ENCODE data around the gene CYP1B1. TPM values are rescaled to one million over a fixed set of nuclear protein-coding genes. Genes with fewer than 3 reads are reported as not detected.
A peak's percentile ranks its signal among the peaks of the same experiment; 100 is the strongest.
"Not testable (repeated sequence)": the region's sequence is repeated elsewhere in the genome, so short reads cannot be mapped to it uniquely, and the experiment has no call there.

Gene CYP1B1
- total and polyA plus RNA-seq, 2 experiments from 2014 or later = 0.06 TPM; not detected in 1

DNA sequence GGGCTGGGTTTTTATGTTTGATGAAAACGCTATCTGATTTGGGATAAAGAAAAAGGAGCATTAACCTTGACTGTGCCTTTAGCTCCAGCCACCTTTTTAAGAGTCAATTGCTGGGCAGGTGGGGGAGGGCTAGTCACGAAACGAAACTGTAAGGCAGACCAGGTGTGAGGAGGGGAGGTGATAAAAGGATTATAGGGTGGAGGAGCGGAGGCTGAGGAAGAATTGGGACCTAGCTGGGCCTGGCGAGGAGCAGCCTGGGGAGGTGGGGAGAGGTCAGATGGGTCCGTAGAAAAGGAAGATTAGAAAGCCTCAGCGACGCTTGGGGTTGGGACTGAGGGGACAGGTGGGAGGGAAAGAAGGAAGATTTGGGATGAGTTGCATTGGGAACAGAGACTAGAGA is 8.6 kb upstream of the CYP1B1 start:
- H3K36me3 ChIP-seq; H3K9me3 ChIP-seq (ENCODE audit: low read depth); H3K4me3 ChIP-seq; H3K27ac ChIP-seq; DNase-seq (ENCODE audit: low read depth in 1 of 2, low spot score in 1 of 2); H3K4me1 ChIP-seq (ENCODE audit: low read depth): not testable (repeated sequence)
- H3K27me3 ChIP-seq = peaks cover 36% of the 10 kb centered on the region

GRCh38 chr2:38082727-38083126 is 6.8 kb upstream of the CYP1B1 start:
- not testable (repeated sequence) for H3K36me3 ChIP-seq; H3K4me3 ChIP-seq; H3K4me1 ChIP-seq (ENCODE audit: low read depth); DNase-seq (ENCODE audit: low read depth in 1 of 2, low spot score in 1 of 2); H3K9me3 ChIP-seq (ENCODE audit: low read depth); H3K27ac ChIP-seq
- peaks cover 33% of the 10 kb centered on the region for H3K27me3 ChIP-seq

- H3K36me3 ChIP-seq = no peaks in the 10 kb centered on the region
- no peak overlapping the region for H3K27ac ChIP-seq
- H3K4me1 ChIP-seq (ENCODE audit: low read depth) = peaks cover 3% of the 10 kb centered on the region
- H3K4me3 ChIP-seq = no peak overlapping the region
- no peaks in the 10 kb centered on the region for H3K9me3 ChIP-seq (ENCODE audit: low read depth)
- DNase-seq (ENCODE audit: low read depth in 1 of 2, low spot score in 1 of 2) = no peak
- H3K27me3 ChIP-seq = peaks cover 34% of the 10 kb centered on the region
- TF ChIP-seq, protein P1, sequence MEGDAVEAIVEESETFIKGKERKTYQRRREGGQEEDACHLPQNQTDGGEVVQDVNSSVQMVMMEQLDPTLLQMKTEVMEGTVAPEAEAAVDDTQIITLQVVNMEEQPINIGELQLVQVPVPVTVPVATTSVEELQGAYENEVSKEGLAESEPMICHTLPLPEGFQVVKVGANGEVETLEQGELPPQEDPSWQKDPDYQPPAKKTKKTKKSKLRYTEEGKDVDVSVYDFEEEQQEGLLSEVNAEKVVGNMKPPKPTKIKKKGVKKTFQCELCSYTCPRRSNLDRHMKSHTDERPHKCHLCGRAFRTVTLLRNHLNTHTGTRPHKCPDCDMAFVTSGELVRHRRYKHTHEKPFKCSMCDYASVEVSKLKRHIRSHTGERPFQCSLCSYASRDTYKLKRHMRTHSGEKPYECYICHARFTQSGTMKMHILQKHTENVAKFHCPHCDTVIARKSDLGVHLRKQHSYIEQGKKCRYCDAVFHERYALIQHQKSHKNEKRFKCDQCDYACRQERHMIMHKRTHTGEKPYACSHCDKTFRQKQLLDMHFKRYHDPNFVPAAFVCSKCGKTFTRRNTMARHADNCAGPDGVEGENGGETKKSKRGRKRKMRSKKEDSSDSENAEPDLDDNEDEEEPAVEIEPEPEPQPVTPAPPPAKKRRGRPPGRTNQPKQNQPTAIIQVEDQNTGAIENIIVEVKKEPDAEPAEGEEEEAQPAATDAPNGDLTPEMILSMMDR (IDR thresholded peaks at IDR 0.05; ENCODE audit: low read depth, low read length) = no peak
Observed at GRCh38 chr2:38080346-38080745, 4.4 kb upstream of the CYP1B1 start.

- peaks cover 3% of the 10 kb centered on the region for H3K4me1 ChIP-seq (ENCODE audit: low read depth)
- TF ChIP-seq, protein P1 (IDR thresholded peaks at IDR 0.05; ENCODE audit: low read depth, low read length) = no peak
- no peak for DNase-seq (ENCODE audit: low read depth in 1 of 2, low spot score in 1 of 2)
- H3K27ac ChIP-seq = no peak overlapping the region
- H3K9me3 ChIP-seq (ENCODE audit: low read depth) = no peaks in the 10 kb centered on the region
- H3K36me3 ChIP-seq = no peaks in the 10 kb centered on the region
- H3K27me3 ChIP-seq = peaks cover 34% of the 10 kb centered on the region
- no peak overlapping the region for H3K4me3 ChIP-seq
Observed at GRCh38 chr2:38079116-38080052, 3.4 kb upstream of the CYP1B1 start.

GRCh38 chr2:38077431-38077769 is 1.4 kb upstream of the CYP1B1 start:
- H3K36me3 ChIP-seq = no peaks in the 10 kb centered on the region
- no peaks in the 10 kb centered on the region for H3K9me3 ChIP-seq (ENCODE audit: low read depth)
- H3K4me3 ChIP-seq = peak overlapping the region; percentile 44
- peaks cover 54% of the 10 kb centered on the region for H3K27me3 ChIP-seq
- peaks cover 3% of the 10 kb centered on the region for H3K4me1 ChIP-seq (ENCODE audit: low read depth)
- DNase-seq (ENCODE audit: low read depth in 1 of 2, low spot score in 1 of 2) = no peak
- TF ChIP-seq, protein P1 (IDR thresholded peaks at IDR 0.05; ENCODE audit: low read depth, low read length) = no peak
- no peak overlapping the region for H3K27ac ChIP-seq

GRCh38 chr2:38076710-38077430 is 919 bp upstream of the CYP1B1 start:
- TF ChIP-seq, protein P1 (IDR thresholded peaks at IDR 0.05; ENCODE audit: low read depth, low read length) = peak; percentile 40
- Histone ChIP-seq H3K4me3 (peak overlapping the region; percentile 44), H3K36me3 (no peaks in the 10 kb centered on the region), H3K4me1 (ENCODE audit: low read depth) (peaks cover 3% of the 10 kb centered on the region), H3K27ac (no peak overlapping the region), H3K9me3 (ENCODE audit: low read depth) (no peaks in the 10 kb centered on the region), H3K27me3 (peaks cover 59% of the 10 kb centered on the region)
- DNase-seq (ENCODE audit: low read depth in 1 of 2, low spot score in 1 of 2) = peak; percentile 74 to 89

All from cardiac muscle cell (in vitro differentiated cells and primary cell).